NCI-H1048 (cell line): ENCODE results near the gene MISP.
A peak's percentile ranks its signal among the peaks of the same experiment; 100 is the strongest.

Experiments used
- DNase-seq: peaks from one replicate; lab custom pipeline; 2025; lab: John Stamatoyannopoulos, UW

The MISP gene

GRCh38 chr19:746208-746819 lies 4.6 kb upstream of the MISP start:
- no peak for DNase-seq

GRCh38 chr19:746956-747355 lies 4.0 kb upstream of the MISP start:
- no peak for DNase-seq

GRCh38 chr19:747432-748273 lies 3.3 kb upstream of the MISP start:
- no peak for DNase-seq

- no peak for DNase-seq
Observed at GRCh38 chr19:748274-748598, 2.7 kb upstream of the MISP start.

- no peak for DNase-seq
Observed at GRCh38 chr19:749811-750210, 1.1 kb upstream of the MISP start.

- no peak for DNase-seq
Observed at GRCh38 chr19:751501-752341, 809 bp downstream of the MISP start.

GRCh38 chr19:752652-753517 lies 2.0 kb downstream of the MISP start:
- no peak for DNase-seq

GRCh38 chr19:754530-754929 lies 3.6 kb downstream of the MISP start:
- DNase-seq, result no peak

- no peak for DNase-seq
Observed at GRCh38 chr19:755063-755462, 4.2 kb downstream of the MISP start.

GRCh38 chr19:756236-756635 lies 5.3 kb downstream of the MISP start:
- peak; percentile 51 for DNase-seq

GRCh38 chr19:756821-757688 lies 6.1 kb downstream of the MISP start:
- DNase-seq, result no peak

- no peak for DNase-seq
Observed at GRCh38 chr19:757811-758668, 7.1 kb downstream of the MISP start.

- no peak for DNase-seq
Observed at GRCh38 chr19:763181-763580, 12.3 kb downstream of the MISP start.

- DNase-seq, result no peak
Observed at GRCh38 chr19:763869-764268, 13.0 kb downstream of the MISP start.

GRCh38 chr19:764301-764700 lies 13.4 kb downstream of the MISP start:
- DNase-seq, result no peak

- no peak for DNase-seq
Observed at GRCh38 chr19:765179-765738, 14.3 kb downstream of the MISP start.

- DNase-seq, result no peak
Observed at GRCh38 chr19:768424-768823, 17.5 kb downstream of the MISP start.

- no peak for DNase-seq
Observed at GRCh38 chr19:769616-770015, 18.7 kb downstream of the MISP start.

- no peak for DNase-seq
Observed at GRCh38 chr19:771332-771785, 20.4 kb downstream of the MISP start.

- no peak for DNase-seq
Observed at GRCh38 chr19:772063-772462, 21.2 kb downstream of the MISP start.
